GM12872 (cell line): ENCODE data around the gene HDAC2.

Experiments
- CTCF ChIP-seq: IDR thresholded peaks from 3 replicates; pipeline ENCODE4 v1.5.1; 2011; ENCODE audit warnings: low read depth, mild to moderate bottlenecking, low read length, moderate library complexity; ENCODE audit not compliant: insufficient read depth

Gene HDAC2

DNA sequence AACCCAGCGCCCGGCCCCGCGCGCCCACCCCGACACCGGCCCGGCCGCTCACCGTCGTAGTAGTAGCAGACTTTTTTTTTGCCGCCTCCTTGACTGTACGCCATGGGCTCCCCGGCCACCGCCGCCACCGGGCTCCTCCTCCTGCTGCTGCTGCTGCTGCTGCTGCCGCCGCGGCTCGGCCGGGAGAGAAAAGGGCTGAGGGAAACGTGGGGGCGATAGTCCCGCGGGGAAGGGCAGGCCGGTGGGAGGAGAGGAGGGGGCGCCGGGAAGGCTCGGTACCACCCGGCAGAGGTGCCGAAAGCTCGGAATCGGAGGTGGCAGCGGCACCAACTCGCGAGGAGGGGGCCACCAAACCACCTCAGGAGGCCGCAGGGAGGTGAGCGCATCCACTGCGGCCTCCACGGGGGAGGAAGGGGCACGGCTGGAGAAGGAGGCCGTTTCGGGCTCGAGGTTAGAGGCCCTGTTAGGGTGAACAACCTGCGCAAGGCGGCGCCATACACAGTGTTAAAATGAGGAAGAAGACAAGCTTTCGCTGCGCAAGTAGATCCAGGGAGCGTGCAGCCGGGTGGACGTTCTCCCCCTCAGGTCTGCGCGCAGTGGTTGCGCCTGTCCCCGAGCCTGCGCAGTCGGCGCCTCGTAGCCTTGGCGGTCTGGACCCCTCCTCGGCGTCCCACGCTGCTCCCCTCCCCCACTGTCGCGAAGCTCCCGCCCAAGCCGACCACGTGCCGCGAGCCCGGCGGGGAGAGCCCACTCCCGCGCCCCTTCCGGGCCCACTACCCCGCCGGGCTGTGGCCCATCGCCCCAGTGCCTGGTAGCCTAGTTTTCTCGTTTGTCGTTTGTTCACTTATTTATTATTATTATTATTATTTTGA lies at the start of gene HDAC2:
HDAC2 (minus strand) TSS at position 344 of the 872 bp plus-strand sequence; CDS start at position 104, 240 bp downstream.
- TF ChIP-seq CTCF: peak; percentile 12; the same call in 1 of the 3 replicates

GRCh38 chr6:114020196-114020595 lies 49.2 kb upstream of the HDAC2 start:
- no peak for TF ChIP-seq CTCF

DNA sequence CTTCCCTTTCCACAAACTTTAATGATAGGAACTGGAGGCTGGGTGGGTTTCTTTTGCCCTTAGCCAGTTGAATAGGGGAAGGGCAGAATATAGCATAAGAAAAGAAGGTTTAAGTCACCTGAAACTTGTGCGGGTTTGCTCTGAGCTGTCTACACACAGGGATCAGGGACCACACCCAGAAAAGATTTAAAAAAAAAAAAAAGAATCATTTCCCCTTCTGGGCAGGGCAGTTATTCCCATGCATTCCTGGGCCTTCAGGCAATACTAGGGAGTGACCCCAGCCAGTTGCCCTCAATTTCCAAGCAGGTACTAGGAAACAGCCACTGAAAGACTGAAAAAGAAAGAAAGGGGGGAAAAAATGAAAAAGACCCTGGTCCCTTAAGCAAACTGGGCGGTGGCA lies 39.6 kb upstream of the HDAC2 start:
- TF ChIP-seq CTCF: no peak

DNA sequence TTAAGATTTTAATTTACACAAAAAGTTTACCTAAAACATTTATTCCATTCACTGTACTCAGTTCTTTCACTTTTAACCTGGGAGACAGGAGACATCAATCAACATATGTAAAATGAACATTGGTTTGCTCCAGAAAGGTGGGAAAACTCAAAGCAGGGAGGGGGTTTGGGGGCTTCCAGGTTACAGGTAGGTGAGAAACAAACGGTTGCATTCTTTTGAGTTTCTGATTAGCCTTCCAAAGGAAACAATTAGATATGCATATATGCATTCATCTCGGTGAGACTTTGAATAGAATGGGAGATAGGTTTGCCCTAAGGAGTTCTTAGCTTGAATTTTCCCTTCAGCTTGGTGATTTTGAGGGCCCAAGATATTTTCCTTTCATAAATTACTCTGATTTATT lies 38.2 kb upstream of the HDAC2 start:
- TF ChIP-seq CTCF: no peak

GRCh38 chr6:114008331-114008730 lies 37.4 kb upstream of the HDAC2 start:
- no peak for TF ChIP-seq CTCF

DNA sequence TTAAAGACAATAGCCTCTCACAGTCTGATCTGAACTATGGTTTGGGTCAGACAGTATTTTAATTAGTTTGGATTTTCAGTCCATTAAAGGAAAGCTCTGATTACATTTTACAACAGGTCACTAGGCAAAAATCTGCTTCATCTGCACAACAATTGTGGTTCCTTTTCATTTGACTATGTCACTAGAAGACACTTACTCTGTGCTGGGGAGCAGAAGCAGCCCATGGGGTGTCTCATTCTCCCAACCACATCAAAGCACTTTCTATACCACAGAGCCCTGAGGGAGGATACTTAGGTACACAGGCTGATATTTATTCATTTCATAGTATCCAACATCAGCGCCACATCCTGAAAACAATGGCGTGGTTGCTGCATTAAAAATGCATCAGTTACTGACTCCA lies 36.6 kb upstream of the HDAC2 start:
- no peak for TF ChIP-seq CTCF

GRCh38 chr6:114001354-114001753 lies 30.4 kb upstream of the HDAC2 start:
- TF ChIP-seq CTCF: no peak
